Panc1 (cell line): Measurements from ENCODE around the gene RAB3B.

ENCODE experiments used
- CTCF ChIP-seq: fragments of 450-650 bp; IDR thresholded peaks from 2 replicates; pipeline ENCODE4 v1.5.1; 2017; ENCODE audit warnings: mild to moderate bottlenecking
- POLR2AphosphoS5 ChIP-seq: IDR thresholded peaks from 2 replicates; pipeline ENCODE4 v1.6.1; 2012; ENCODE audit warnings: mild to moderate bottlenecking, low read depth, low read length, moderate library complexity

GRCh38 chr1:51901151-51901550 lies 89.3 kb downstream of the RAB3B start:
- no peak for TF ChIP-seq CTCF
- no peak for TF ChIP-seq POLR2AphosphoS5
